NCI-H82 (cell line): ENCODE measurements around the gene C1QTNF6.
"Not testable (repeated sequence)": the region's sequence is repeated elsewhere in the genome, so short reads cannot be mapped to it uniquely, and the experiment has no call there.

Source experiments
- DNase-seq: peaks from one replicate; lab custom pipeline; 2025; lab: John Stamatoyannopoulos, UW

Gene C1QTNF6

DNA sequence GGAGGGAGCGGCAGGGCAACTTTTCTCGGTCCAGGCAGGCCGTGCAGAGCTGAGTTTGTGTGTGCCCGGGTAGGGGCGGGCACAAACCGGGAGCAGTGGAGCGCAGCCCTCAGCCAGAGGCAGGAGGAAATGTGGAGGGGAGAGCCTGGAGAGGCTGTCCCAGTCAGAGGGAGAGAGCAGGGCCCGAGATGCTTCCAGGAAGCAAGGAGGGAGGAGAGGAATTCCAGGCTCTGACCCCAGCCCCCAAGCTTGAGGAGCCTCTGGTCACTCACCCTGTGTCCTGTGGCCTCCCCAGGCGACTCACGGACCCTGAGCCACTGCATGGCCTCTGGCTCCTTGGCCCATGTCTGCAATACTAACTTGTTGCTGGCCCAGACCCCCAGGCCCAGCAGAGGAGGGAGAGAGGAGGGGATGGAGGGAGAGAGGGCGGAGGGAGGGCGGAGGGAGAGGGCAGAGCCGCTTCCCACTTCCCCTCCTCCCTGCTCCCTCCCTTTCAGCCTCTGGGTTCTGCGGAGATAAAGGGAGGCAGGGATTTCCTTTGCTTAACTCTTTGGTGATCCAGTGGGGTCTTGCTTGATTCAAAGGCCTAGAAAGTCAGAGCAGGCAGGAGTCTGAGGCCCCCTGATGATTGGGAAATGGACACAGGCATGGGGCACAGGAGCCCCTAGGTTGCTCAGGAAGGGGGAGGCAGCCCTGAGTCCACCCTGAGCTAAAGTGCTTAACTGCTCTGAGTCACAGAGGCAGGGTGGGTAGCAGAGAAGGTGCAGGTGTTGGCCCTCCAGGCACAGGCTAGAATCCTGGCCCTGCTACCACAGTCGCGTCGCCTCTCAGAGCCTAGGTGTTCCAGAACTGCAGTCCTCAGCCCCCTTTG, at the start of gene C1QTNF6:
Gene C1QTNF6 (minus strand): TSS at position 357 of the 871 bp plus-strand sequence. CDS start 34 bp downstream, at position 323.
- DNase-seq = peak; percentile 36

- no peak for DNase-seq
Observed at GRCh38 chr22:37235897-37236607, 48.0 kb upstream of the C1QTNF6 start.

DNA sequence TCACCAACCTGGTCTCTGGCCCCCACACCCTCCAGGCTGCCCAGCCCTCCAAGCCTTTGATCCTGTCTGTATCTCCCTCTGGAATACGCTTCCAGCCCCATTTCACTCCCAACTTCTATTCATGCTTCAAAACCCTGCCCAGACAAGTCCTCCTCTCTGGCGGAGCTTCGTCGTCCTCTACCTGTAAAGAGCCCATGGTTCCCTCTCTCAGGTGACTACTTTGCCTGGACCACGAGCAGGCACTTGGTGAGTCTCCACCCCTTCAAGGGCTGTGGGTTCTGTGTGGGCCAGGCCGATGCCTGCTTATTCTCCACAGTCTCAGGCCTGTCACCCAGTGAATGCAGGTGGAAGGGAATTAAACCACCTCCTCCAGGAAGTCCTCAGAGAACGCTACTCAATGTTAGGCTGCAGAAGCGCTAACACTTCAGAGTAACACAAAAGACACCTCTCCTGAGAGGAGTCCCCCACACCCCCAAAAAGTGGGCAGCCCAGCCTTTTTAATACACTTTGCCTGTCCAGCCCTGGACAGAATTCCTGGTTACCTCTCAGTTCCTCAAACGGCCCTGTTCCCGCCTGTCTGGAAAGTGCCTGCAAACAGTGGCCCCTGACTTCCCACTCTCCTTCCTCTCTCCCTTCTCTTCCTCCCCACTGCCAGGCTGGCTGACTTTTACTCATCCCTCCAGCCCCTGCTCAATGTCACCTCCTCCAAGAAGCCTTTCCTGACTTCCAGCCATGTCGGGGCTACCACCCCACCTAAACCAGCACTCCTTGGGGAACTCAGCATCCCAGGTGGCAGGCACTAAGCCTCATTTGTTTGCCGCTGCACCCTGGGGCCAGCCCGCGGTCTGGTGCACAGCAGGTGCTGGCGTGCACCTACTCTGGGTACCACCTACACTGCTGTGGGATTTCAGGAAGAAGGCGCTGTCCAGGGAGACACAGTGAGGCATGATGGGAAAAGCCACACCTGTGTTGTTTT, 47.0 kb upstream of the C1QTNF6 start:
- no peak for DNase-seq

- no peak for DNase-seq
Observed at GRCh38 chr22:37233751-37234631, 45.9 kb upstream of the C1QTNF6 start.

DNA sequence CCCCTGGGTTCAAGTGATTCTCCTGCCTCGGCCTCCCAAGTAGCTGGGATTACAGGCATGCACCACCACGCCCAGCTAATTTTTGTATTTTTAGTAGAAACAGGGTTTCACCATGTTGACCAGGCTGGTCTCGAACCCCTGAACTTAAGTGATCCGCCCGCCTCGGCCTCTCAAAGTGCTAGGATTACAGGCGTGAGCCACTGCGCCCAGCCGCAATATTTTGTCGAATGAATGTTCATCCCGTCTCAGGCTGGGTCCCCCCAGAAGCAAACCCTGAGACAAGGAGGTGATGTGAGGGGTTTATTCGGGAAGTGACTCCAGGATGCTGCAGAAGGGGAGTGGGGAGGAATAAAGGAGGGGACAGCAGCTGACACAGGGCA, 45.3 kb upstream of the C1QTNF6 start:
- not testable (repeated sequence) for DNase-seq

DNA sequence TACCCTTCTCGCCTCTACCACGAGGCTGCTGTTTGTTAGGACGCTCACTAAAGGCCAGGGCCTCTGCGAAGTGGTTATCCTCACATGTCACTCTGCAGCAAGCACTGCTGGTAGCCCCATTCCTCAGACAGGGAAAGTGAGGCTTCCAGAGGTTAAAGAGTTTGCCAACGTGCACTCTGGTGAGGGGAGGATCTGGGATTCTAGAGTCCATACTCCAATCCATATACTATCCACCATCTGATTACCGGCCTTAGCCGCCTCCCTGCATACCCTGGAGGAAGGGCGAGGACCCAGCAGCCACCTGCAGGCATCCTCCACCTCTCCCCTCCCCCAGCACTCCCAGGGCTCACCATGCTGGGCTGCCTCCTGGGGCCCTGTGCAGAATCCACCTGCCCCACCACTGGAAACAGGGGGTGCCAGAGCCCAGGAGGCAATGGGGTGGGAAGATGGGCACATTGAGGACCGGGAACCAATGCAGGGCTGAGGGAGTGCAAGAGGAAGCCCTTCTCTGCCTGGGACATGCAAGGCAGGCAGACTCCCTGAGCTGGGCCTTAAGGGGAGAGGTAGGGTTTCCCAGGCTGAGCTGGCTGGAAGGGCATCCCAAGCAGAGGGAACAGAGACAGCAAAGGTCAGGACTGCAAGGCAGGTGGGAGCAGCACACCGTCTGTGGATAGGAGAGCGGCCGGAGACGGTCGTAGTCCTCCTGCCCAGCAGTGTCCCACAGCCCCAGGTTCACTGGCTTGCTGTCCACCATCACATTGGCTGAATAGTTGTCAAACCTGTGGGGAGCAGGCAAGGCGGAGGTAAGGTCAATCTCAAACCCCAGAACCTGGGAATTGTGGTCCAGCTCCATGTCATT, 44.3 kb upstream of the C1QTNF6 start:
- DNase-seq = no peak

GRCh38 chr22:37231406-37232139, 43.5 kb upstream of the C1QTNF6 start:
- no peak for DNase-seq

DNA sequence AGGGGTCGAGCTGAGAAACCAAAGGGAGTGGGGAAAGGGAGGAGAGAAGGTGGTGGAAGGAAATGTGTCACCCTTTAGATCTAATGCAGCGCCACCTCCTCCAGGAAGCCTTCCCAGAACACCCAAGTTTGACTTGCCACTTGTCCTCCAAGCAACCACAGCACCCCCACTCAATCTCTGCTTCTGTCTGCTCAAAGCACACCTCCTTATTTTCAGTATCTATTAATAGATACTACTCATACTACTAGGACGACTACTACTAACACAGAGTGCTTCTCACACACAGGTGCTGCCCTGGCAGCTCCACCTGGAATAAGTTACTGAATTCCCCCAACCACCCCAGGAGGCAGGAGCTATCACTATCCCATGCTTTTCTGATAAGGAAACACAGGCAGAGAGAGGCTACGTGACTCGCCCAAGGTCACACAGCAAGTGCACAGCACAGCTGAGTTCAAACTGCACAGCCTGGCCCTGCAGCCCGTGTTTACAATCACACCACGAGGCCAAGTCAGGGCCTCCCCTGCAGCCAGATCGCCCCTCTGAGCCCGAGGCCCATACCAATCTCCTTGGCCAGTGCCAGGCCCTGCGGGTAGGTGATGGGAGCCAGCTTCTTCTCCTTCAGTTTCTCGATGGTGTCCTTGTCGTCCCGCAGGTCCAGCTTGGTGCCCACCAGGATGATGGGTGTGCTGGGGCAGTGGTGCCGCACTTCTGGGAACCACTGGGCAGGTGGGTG, 42.8 kb upstream of the C1QTNF6 start:
- no peak for DNase-seq

DNA sequence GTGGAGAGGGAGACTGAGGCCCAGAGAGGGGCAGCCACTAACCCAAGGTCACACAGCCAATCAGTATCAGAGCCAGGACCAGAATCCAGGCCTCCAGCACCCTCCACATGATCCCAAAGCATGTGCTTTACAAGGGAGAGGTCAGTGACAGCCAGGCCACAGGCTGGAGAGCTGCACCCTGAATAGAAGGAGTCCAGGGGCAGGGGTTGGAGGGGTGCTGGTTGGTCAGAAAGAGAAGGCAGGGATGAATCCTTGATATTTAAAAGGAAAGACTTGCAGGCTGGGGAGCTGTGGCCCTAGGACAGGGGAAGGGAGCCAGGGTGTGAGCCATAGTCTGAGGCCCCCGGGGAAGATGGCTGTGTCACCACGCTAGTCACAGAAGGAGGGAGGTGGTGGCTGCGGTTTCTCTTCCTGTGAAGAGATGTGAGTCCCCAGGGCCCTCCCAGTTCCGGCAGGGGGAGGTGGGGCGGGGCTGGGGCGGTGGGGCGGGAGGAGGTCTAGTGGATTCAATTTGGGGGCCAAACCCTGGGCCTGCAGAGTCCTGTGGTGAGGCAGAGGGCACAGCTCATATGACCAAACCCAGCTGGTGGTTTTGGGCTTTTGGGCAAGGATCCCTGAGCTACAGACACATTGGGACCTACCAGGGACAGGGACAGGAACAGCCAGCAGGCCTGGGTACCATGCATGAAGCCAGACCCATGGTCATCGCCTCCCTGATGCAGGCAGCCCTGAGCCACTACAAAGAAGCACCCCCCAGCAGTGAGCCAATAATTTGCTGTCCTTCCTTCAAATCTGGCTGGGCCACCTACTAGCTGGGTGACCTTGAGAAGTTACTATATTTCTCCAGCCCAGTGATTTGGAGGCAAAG, 42.0 kb upstream of the C1QTNF6 start:
- DNase-seq = no peak

GRCh38 chr22:37229012-37229804, 41.2 kb upstream of the C1QTNF6 start:
- peak; percentile 10 for DNase-seq

GRCh38 chr22:37228106-37229011, 40.3 kb upstream of the C1QTNF6 start:
- no peak for DNase-seq

GRCh38 chr22:37226514-37226913, 38.5 kb upstream of the C1QTNF6 start:
- DNase-seq = no peak

GRCh38 chr22:37226087-37226486, 38.0 kb upstream of the C1QTNF6 start:
- DNase-seq = no peak

GRCh38 chr22:37225481-37225880, 37.4 kb upstream of the C1QTNF6 start:
- peak; percentile 47 for DNase-seq

DNA sequence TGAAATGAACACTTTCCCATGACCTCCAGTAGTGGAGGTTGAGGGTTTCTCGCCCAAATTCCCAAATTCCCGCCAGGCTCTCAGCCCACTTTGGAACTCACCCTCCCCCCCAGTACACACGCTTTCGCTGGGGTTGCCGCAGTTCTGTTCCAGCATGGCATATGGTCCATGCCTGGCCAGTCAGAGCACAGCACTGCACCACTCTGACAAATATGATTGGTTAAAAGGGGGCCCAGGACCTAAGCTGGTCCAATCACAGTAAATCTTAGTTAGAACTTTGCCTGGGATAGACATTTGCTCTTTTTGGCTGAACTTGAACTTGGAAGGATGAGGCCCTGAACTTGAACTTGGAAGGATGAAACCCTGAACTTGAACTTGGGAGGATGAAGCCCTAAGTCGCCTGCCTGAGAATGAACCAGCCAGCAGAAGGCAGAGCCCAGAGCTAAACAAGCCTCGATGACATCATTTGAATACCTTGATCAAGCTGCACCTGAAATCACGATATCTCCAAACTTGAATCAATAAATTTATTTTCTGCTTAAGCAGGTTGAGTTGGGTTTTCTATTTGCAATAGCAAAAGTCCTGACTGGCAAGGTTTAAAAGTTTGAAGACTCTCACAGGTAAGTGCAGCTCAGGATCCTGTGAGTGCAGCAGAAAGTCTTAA, 36.8 kb upstream of the C1QTNF6 start:
- DNase-seq = no peak
